SK-N-SH (cell line): ENCODE results near the gene TP53BP2.

Experiments
- CTCF ChIP-seq: fragments of 200-600 bp; sonication (generic); IDR thresholded peaks from 2 replicates; pipeline ENCODE4 v1.6.1; 2017; ENCODE audit warnings: antibody characterized with exemption, mild to moderate bottlenecking, moderate library complexity
- MAX ChIP-seq: IDR thresholded peaks from 2 replicates; pipeline ENCODE4 v1.4.0; 2012; ENCODE audit warnings: low read depth
- REST ChIP-seq: IDR thresholded peaks from 2 replicates; pipeline ENCODE4 v1.6.1; 2012; ENCODE audit warnings: mild to moderate bottlenecking, low read depth, low read length, moderate library complexity
- RFX5 ChIP-seq: IDR thresholded peaks from 2 replicates; pipeline ENCODE4 v1.6.1; 2012; ENCODE audit warnings: mild to moderate bottlenecking, improper control_type of control experiment, low read length
- TCF12 ChIP-seq: IDR thresholded peaks from 2 replicates; pipeline ENCODE4 v1.4.0; 2012
- USF2 ChIP-seq: fragments of 150-350 bp; IDR thresholded peaks from 2 replicates; pipeline ENCODE4 v1.6.1; 2017; ENCODE audit warnings: antibody characterized with exemption, low read length, low read depth, borderline replicate concordance
- ZBTB33 ChIP-seq: IDR thresholded peaks from 2 replicates; pipeline ENCODE4 v1.4.0; 2012; ENCODE audit warnings: low read depth, borderline replicate concordance

GRCh38 chr1:223833948-223834347, 11.8 kb downstream of the TP53BP2 start:
- TF ChIP-seq TCF12 (no peak), MAX (no peak), RFX5 (no peak), CTCF (no peak), ZBTB33 (no peak), REST (no peak), USF2 (no peak)
